ENCODE results near the gene HUNK. TPM values are rescaled to one million over a fixed set of nuclear protein-coding genes. Genes with fewer than 3 reads are reported as not detected.
"Not testable (repeated sequence)": the region's sequence is repeated elsewhere in the genome, so short reads cannot be mapped to it uniquely, and the experiment has no call there.

Gene HUNK
- total RNA-seq, 4 donors from 2014 or later: 4.8 to 5.9 (median 5.6) TPM

GRCh38 chr21:31870472-31871193, 2.2 kb upstream of the HUNK start:
- peaks cover 35% of the 10 kb centered on the region for H3K4me1 ChIP-seq
- WGBS: 74% methylated on average over 8 of the region's 8 CpGs
- DNase-seq (ENCODE audit: low spot score in 2 of 2): no peak
- H3K4me3 ChIP-seq: no peak overlapping the region
- peaks cover 27% of the 10 kb centered on the region for H3K27me3 ChIP-seq
- no peaks in the 10 kb centered on the region for H3K36me3 ChIP-seq
- TF ChIP-seq EP300 (IDR thresholded peaks at IDR 0.05) (no peak), POLR2AphosphoS5 (IDR thresholded peaks at IDR 0.05) (no peak), POLR2A (IDR thresholded peaks at IDR 0.05) (no peak), CTCF (IDR thresholded peaks at IDR 0.05) (no peak)
- H3K27ac ChIP-seq: no peak overlapping the region
- no peaks in the 10 kb centered on the region for H3K9me3 ChIP-seq

GRCh38 chr21:31871371-31871770, 1.4 kb upstream of the HUNK start:
- Histone ChIP-seq H3K4me1 (peaks cover 33% of the 10 kb centered on the region), H3K27me3 (peaks cover 30% of the 10 kb centered on the region)
- H3K36me3 ChIP-seq; H3K4me3 ChIP-seq; H3K27ac ChIP-seq; DNase-seq (ENCODE audit: low spot score in 2 of 2); H3K9me3 ChIP-seq: not testable (repeated sequence)
- 96% methylated on average over 14 of the region's 14 CpGs for WGBS

GRCh38 chr21:31872072-31872451, 758 bp upstream of the HUNK start:
- Histone ChIP-seq H3K27me3 (peaks cover 30% of the 10 kb centered on the region), H3K27ac (peak overlapping the region; percentile 83), H3K4me3 (peak overlapping the region; percentile 89), H3K9me3 (no peaks in the 10 kb centered on the region), H3K36me3 (no peaks in the 10 kb centered on the region), H3K4me1 (peaks cover 33% of the 10 kb centered on the region)
- no peak for DNase-seq (ENCODE audit: low spot score in 2 of 2)
- TF ChIP-seq POLR2A (IDR thresholded peaks at IDR 0.05) (no peak), EP300 (IDR thresholded peaks at IDR 0.05) (no peak), CTCF (IDR thresholded peaks at IDR 0.05) (no peak), POLR2AphosphoS5 (IDR thresholded peaks at IDR 0.05) (no peak)
- 12% methylated on average over 12 of the region's 12 CpGs for WGBS

- H3K9me3 ChIP-seq: no peaks in the 10 kb centered on the region
- peak overlapping the region; percentile 89 for H3K4me3 ChIP-seq
- H3K36me3 ChIP-seq: no peaks in the 10 kb centered on the region
- peaks cover 30% of the 10 kb centered on the region for H3K27me3 ChIP-seq
- H3K4me1 ChIP-seq: peaks cover 33% of the 10 kb centered on the region
- DNase-seq (ENCODE audit: low spot score in 2 of 2): no peak
- 3% methylated on average over 12 of the region's 58 CpGs for WGBS
- peak overlapping the region; percentile 83 for H3K27ac ChIP-seq
- no peak for TF ChIP-seq CTCF (IDR thresholded peaks at IDR 0.05)
- TF ChIP-seq POLR2A (IDR thresholded peaks at IDR 0.05): no peak
- no peak for TF ChIP-seq EP300 (IDR thresholded peaks at IDR 0.05)
- no peak for TF ChIP-seq POLR2AphosphoS5 (IDR thresholded peaks at IDR 0.05)
Observed at GRCh38 chr21:31873275-31873695, 465 bp downstream of the HUNK start.

- WGBS: 17% methylated on average over 5 of the region's 77 CpGs
- Histone ChIP-seq H3K27me3 (peaks cover 30% of the 10 kb centered on the region), H3K27ac (peak overlapping the region; percentile 83), H3K4me3 (peak overlapping the region; percentile 89), H3K36me3 (no peaks in the 10 kb centered on the region), H3K9me3 (no peaks in the 10 kb centered on the region), H3K4me1 (peaks cover 38% of the 10 kb centered on the region)
- peak in 1 of 2 donors; percentile 77 for DNase-seq (ENCODE audit: low spot score in 2 of 2)
- peak; percentile 12 to 73 for TF ChIP-seq CTCF (IDR thresholded peaks at IDR 0.05)
- TF ChIP-seq EP300 (IDR thresholded peaks at IDR 0.05): no peak
- TF ChIP-seq POLR2A (IDR thresholded peaks at IDR 0.05): no peak
- TF ChIP-seq POLR2AphosphoS5 (IDR thresholded peaks at IDR 0.05): no peak
Observed at GRCh38 chr21:31873696-31874599, 1.1 kb downstream of the HUNK start.

Data from suprapubic skin (tissue), 4 donors.